GM23338 (cell line): ENCODE results near the gene SPSB4. TPM values are rescaled to one million over a fixed set of nuclear protein-coding genes. Genes with fewer than 3 reads are reported as not detected.

ENCODE experiments used
- ATAC-seq: fragments of 200-7000 bp; cut with Tn5 transposase; 3 replicates; pipeline ENCODE4 v1.9.1; 2020
- DNase-seq: peaks from one replicate; pipeline ENCODE4 v3.0.0-alpha.2; 2015; ENCODE audit warnings: low spot score
- H2AFZ ChIP-seq: fragments of 200-600 bp; sonication (generic); 2 replicates; pipeline ENCODE4 v1.8.0; 2016; ENCODE audit warnings: antibody characterized with exemption, mild to moderate bottlenecking, moderate library complexity
- H3F3A ChIP-seq: fragments of 200-600 bp; sonication (generic); replicated peaks from 2 replicates; pipeline ENCODE4 v1.8.0; 2017; ENCODE audit warnings: antibody characterized with exemption, mixed run types, low read depth
- H3K27ac ChIP-seq: fragments of 200-600 bp; sonication (generic); 2 replicates; pipeline ENCODE4 v1.6.1; 2016; ENCODE audit warnings: low read depth
- H3K27me3 ChIP-seq: fragments of 200-600 bp; sonication (generic); 2 replicates; pipeline ENCODE4 v1.8.0; 2016; ENCODE audit warnings: mild to moderate bottlenecking, mixed run types, moderate library complexity; ENCODE audit not compliant: insufficient read depth
- H3K36me3 ChIP-seq: fragments of 200-600 bp; sonication (generic); 2 replicates; pipeline ENCODE4 v1.8.0; 2016; ENCODE audit warnings: mild to moderate bottlenecking; ENCODE audit not compliant: insufficient read depth
- H3K4me1 ChIP-seq: fragments of 200-600 bp; sonication (generic); 2 replicates; pipeline ENCODE4 v1.8.0; 2016; ENCODE audit warnings: mild to moderate bottlenecking, moderate library complexity; ENCODE audit not compliant: insufficient read depth
- H3K4me2 ChIP-seq: fragments of 200-600 bp; sonication (generic); 2 replicates; pipeline ENCODE4 v1.7.1; 2017; ENCODE audit warnings: mixed run types
- H3K4me3 ChIP-seq: fragments of 200-600 bp; sonication (generic); 2 replicates; pipeline ENCODE4 v1.6.1; 2016; ENCODE audit warnings: mixed run types
- H3K79me2 ChIP-seq: fragments of 200-600 bp; sonication (generic); replicated peaks from 2 replicates; pipeline ENCODE4 v1.8.0; 2017; ENCODE audit warnings: mild to moderate bottlenecking; ENCODE audit not compliant: insufficient read depth
- H3K9me2 ChIP-seq: fragments of 200-600 bp; sonication (generic); 2 replicates; pipeline ENCODE4 v1.8.0; 2017; ENCODE audit not compliant: insufficient read depth
- H4K20me1 ChIP-seq: fragments of 200-600 bp; sonication (generic); replicated peaks from 2 replicates; pipeline ENCODE4 v1.8.0; 2017; ENCODE audit warnings: mild to moderate bottlenecking; ENCODE audit not compliant: insufficient read depth
- H3K27ac Mint-ChIP-seq: 2 replicates; pipeline ENCODE4 v1.8.0; 2020; ENCODE audit warnings: inconsistent platforms, mild to moderate bottlenecking, moderate library complexity, mixed read lengths
- H3K27me3 Mint-ChIP-seq: 3 replicates; pipeline ENCODE4 v1.8.0; 2022; ENCODE audit warnings: low read depth, mild to moderate bottlenecking, moderate library complexity, mixed read lengths, inconsistent platforms; ENCODE audit not compliant: insufficient read depth, poor library complexity
- H3K36me3 Mint-ChIP-seq: 3 replicates; pipeline ENCODE4 v1.8.0; 2021; ENCODE audit warnings: low read depth, mild to moderate bottlenecking, inconsistent platforms, moderate library complexity, mixed read lengths
- H3K4me1 Mint-ChIP-seq: 3 replicates; pipeline ENCODE4 v1.8.0; 2020; ENCODE audit warnings: mild to moderate bottlenecking, inconsistent platforms, mixed read lengths
- H3K4me3 Mint-ChIP-seq: 3 replicates; pipeline ENCODE4 v1.8.0; 2021; ENCODE audit warnings: moderate library complexity, mild to moderate bottlenecking, inconsistent platforms, mixed read lengths
- H3K9me3 Mint-ChIP-seq: 3 replicates; pipeline ENCODE4 v1.8.0; 2020; ENCODE audit warnings: moderate library complexity, mild to moderate bottlenecking, inconsistent platforms, mixed read lengths
- CREB1 ChIP-seq: fragments of 250-450 bp; sonication (Bioruptor Pico); IDR thresholded peaks from 2 replicates; pipeline ENCODE4 v1.5.0; 2020; ENCODE audit warnings: low read depth, mild to moderate bottlenecking, moderate library complexity
- EZH2 ChIP-seq: fragments of 200-600 bp; sonication (generic); IDR thresholded peaks from one replicate; pipeline ENCODE4 v1.8.0; 2017; ENCODE audit warnings: antibody characterized with exemption, mild to moderate bottlenecking, low read depth; ENCODE audit not compliant: unreplicated experiment
- EZH2phosphoT487 ChIP-seq: fragments of 200-600 bp; sonication (generic); IDR thresholded peaks from one replicate; pipeline ENCODE4 v1.8.1; 2018; ENCODE audit warnings: antibody characterized with exemption; ENCODE audit not compliant: unreplicated experiment
- JUNB ChIP-seq: IDR thresholded peaks from one replicate; pipeline ENCODE4 v1.6.1; 2016; ENCODE audit warnings: antibody characterized with exemption; ENCODE audit not compliant: unreplicated experiment
- POLR2AphosphoS5 ChIP-seq: IDR thresholded peaks from 2 replicates; pipeline ENCODE4 v1.6.1; 2016; ENCODE audit warnings: antibody characterized with exemption, low read depth
- ZNF114 ChIP-seq: fragments of 250-450 bp; sonication (Bioruptor Pico); IDR thresholded peaks from 2 replicates; pipeline ENCODE4 v1.5.0; 2020; ENCODE audit warnings: mild to moderate bottlenecking, moderate library complexity
- polyA plus RNA-seq: library from polyadenylated mRNA; unstranded; fragments of >200 nt; fragmentation: Nextera tagmentation; extraction: Ambion mirVana; gene quantifications from 2 replicates; pipeline ENCODE4 v1.2.1, GENCODE V29; 2016
- total RNA-seq: library from RNA; depleted of rRNA; stranded (reverse); fragments of >200 nt; shearing (Covaris generic); gene quantifications from 2 replicates; pipeline ENCODE4 v1.2.3, GENCODE V29; 2014
- TF ChIP-seq, protein P1 (sequence below), 2 experiments: fragments of 200-600 bp in 1 of 2; sonication (generic) in 1 of 2; conservative IDR thresholded peaks; 2 replicates each; pipeline versions ENCODE4 v1.5.1 to v1.6.1; 2016 to 2017; ENCODE audit warnings: antibody characterized with exemption in 2 of 2, low read depth in 2 of 2, mild to moderate bottlenecking in 2 of 2, moderate library complexity in 1 of 2
- TF ChIP-seq, protein P2 (sequence below): IDR thresholded peaks from 2 replicates; pipeline ENCODE4 v1.6.1; 2016; ENCODE audit warnings: antibody characterized with exemption

SPSB4 gene
- total and polyA plus RNA-seq, 2 experiments from 2014 or later: 6.7 to 25.9 TPM

DNA sequence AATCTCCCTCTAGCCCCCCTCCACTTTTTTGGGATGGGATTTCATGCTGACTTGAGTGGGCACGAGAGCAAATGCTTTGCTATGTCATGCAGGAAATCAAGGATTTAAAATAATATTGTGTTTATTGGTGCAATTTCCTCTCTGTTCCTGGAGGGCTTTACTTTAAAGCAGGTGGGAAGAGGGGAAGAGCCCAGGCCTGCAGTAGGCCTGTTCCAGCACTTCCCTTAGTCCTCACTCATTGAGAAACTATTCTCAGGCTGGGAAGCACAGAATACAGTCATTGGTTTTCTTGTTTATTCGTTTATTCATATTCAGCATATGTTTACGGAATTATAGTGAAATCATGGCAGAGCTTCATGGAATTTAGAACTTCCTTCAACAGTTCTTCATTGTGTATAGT lies 41.7 kb upstream of the SPSB4 start:
- H3K36me3 Mint-ChIP-seq: no peaks in the 10 kb centered on the region
- TF ChIP-seq ZNF114 (CRISPR knock-in tag) (no peak), EZH2phosphoT487 (no peak), CREB1 (CRISPR knock-in tag) (no peak), POLR2AphosphoS5 (no peak), JUNB (no peak), EZH2 (no peak)
- TF ChIP-seq, protein P1, sequence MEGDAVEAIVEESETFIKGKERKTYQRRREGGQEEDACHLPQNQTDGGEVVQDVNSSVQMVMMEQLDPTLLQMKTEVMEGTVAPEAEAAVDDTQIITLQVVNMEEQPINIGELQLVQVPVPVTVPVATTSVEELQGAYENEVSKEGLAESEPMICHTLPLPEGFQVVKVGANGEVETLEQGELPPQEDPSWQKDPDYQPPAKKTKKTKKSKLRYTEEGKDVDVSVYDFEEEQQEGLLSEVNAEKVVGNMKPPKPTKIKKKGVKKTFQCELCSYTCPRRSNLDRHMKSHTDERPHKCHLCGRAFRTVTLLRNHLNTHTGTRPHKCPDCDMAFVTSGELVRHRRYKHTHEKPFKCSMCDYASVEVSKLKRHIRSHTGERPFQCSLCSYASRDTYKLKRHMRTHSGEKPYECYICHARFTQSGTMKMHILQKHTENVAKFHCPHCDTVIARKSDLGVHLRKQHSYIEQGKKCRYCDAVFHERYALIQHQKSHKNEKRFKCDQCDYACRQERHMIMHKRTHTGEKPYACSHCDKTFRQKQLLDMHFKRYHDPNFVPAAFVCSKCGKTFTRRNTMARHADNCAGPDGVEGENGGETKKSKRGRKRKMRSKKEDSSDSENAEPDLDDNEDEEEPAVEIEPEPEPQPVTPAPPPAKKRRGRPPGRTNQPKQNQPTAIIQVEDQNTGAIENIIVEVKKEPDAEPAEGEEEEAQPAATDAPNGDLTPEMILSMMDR (conservative IDR thresholded peaks at IDR 0.05; ENCODE audit: low read depth in 2 of 2): no peak

DNA sequence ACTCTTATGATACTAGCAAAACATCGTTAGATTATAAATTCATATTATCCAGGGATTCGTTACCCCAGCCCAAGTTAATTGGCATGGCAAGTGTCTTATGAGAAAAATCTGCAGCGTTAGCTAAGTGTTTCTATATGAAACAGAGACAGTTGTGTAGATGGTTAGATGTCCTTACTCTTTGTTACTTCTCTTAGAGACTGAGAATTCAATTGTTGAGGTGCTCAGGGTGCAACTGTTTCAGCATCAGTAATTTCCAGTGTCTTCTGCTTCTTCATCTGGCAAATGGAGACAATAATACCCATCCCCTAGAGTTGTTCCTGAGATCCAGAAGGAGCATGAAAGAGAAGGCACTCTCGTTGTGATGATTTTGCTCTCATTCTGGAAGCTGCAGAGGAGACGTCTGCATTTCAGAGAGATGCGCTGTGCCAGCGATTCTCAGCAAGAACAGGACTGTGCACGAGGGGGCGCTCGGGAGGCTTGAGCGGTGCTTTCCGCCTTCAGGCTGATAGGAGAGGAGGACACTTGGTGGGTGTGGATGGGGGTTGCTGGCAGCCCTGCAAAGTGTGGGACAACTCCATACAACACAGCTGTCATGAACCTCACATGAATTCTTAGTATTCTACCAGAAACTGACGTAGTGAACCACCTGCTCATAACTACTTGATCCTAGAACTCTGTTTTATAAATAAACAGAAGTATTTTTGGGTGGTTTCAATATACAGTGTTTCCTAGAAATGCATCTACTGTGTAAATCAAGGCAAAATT lies 39.7 kb upstream of the SPSB4 start:
- H3K36me3 Mint-ChIP-seq: no peaks in the 10 kb centered on the region
- Histone ChIP-seq H3K4me3 (no peak overlapping the region), H3F3A (no peaks in the 10 kb centered on the region), H3K79me2 (no peaks in the 10 kb centered on the region), H2AFZ (peak overlapping the region; percentile 82), H3K36me3 (no peaks in the 10 kb centered on the region), H3K27me3 (no peaks in the 10 kb centered on the region), H3K9me2 (0 out of 2 replicates have a peak, but pooled peaks cover 3% of the 10 kb centered on the region), H3K4me1 (peaks cover 7% of the 10 kb centered on the region; the same call in 1 of the 2 replicates), H4K20me1 (no peaks in the 10 kb centered on the region), H3K27ac (no peak overlapping the region), H3K4me2 (no peak overlapping the region)
- peak; percentile 95 for DNase-seq
- H3K4me3 Mint-ChIP-seq: no peak overlapping the region
- ATAC-seq: peak; percentile 97
- H3K4me1 Mint-ChIP-seq: peaks cover 15% of the 10 kb centered on the region
- no peak overlapping the region for H3K27ac Mint-ChIP-seq
- no peaks in the 10 kb centered on the region for H3K9me3 Mint-ChIP-seq
- TF ChIP-seq, protein P1 (conservative IDR thresholded peaks at IDR 0.05; ENCODE audit: low read depth in 2 of 2): peak; percentile 84 to 98
- TF ChIP-seq, protein P2, sequence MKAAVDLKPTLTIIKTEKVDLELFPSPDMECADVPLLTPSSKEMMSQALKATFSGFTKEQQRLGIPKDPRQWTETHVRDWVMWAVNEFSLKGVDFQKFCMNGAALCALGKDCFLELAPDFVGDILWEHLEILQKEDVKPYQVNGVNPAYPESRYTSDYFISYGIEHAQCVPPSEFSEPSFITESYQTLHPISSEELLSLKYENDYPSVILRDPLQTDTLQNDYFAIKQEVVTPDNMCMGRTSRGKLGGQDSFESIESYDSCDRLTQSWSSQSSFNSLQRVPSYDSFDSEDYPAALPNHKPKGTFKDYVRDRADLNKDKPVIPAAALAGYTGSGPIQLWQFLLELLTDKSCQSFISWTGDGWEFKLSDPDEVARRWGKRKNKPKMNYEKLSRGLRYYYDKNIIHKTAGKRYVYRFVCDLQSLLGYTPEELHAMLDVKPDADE: no peak
- H3K27me3 Mint-ChIP-seq: no peaks in the 10 kb centered on the region

More for the DNA sequence above, 41.7 kb upstream of the SPSB4 start:
- no peaks in the 10 kb centered on the region for H4K20me1 ChIP-seq
- peaks cover 7% of the 10 kb centered on the region; the same call in 1 of the 2 replicates for H3K4me1 ChIP-seq
- no peak overlapping the region for H3K4me3 Mint-ChIP-seq
- no peaks in the 10 kb centered on the region for H3K36me3 ChIP-seq
- H3K27me3 Mint-ChIP-seq: peaks cover under 1% of the 10 kb centered on the region
- no peaks in the 10 kb centered on the region for H3K79me2 ChIP-seq
- ATAC-seq: no peak
- no peak overlapping the region for H3K27ac Mint-ChIP-seq
- H3K9me2 ChIP-seq: no peaks in the 10 kb centered on the region
- no peaks in the 10 kb centered on the region for H3K27me3 ChIP-seq
- H3F3A ChIP-seq: no peaks in the 10 kb centered on the region
- DNase-seq: no peak
- H3K4me3 ChIP-seq: no peak overlapping the region
- no peaks in the 10 kb centered on the region for H3K9me3 Mint-ChIP-seq
- no peak overlapping the region for H3K27ac ChIP-seq
- H3K4me1 Mint-ChIP-seq: peaks cover 13% of the 10 kb centered on the region
- H3K4me2 ChIP-seq: no peak overlapping the region
- H2AFZ ChIP-seq: no peak overlapping the region
